OCI-LY1 (cell line): ENCODE measurements around the gene GRAMD1B.

Experiments
- H2AFZ ChIP-seq: fragments of 200-600 bp; sonication (generic), shearing (Covaris generic); 2 replicates; pipeline ENCODE4 v1.6.0; 2014; ENCODE audit warnings: antibody characterized with exemption, mild to moderate bottlenecking, low read length
- H3F3A ChIP-seq: fragments of 200-600 bp; sonication (generic), shearing (Covaris generic); 2 replicates; pipeline ENCODE4 v1.6.0; 2014; ENCODE audit warnings: mild to moderate bottlenecking, antibody characterized with exemption, low read length, moderate library complexity; ENCODE audit not compliant: insufficient read depth
- H3K27ac ChIP-seq: fragments of 200-600 bp; sonication (generic); 2 replicates; pipeline ENCODE4 v1.5.1; 2014; ENCODE audit warnings: low read length, mixed run types, mild to moderate bottlenecking, low read depth; ENCODE audit not compliant: poor library complexity, severe bottlenecking
- H3K27me3 ChIP-seq: fragments of 200-600 bp; sonication (generic); 2 replicates; pipeline ENCODE4 v1.6.0; 2014; ENCODE audit warnings: antibody characterized with exemption, mild to moderate bottlenecking, low read length, moderate library complexity; ENCODE audit not compliant: insufficient read depth
- H3K36me3 ChIP-seq: fragments of 200-600 bp; sonication (generic); 2 replicates; pipeline ENCODE4 v1.6.1; 2014; ENCODE audit warnings: mild to moderate bottlenecking, antibody characterized with exemption, low read length, moderate library complexity, mixed read lengths; ENCODE audit not compliant: insufficient read depth
- H3K4me1 ChIP-seq: fragments of 200-600 bp; sonication (generic); 2 replicates; pipeline ENCODE4 v1.5.1; 2014; ENCODE audit warnings: mild to moderate bottlenecking, low read length, moderate library complexity; ENCODE audit not compliant: insufficient read depth, severe bottlenecking
- H3K4me2 ChIP-seq: fragments of 200-600 bp; sonication (generic), shearing (Covaris generic); 2 replicates; pipeline ENCODE4 v1.6.1; 2014; ENCODE audit warnings: low read length
- H3K4me3 ChIP-seq: fragments of 200-600 bp; sonication (generic); 2 replicates; pipeline ENCODE4 v1.5.1; 2014; ENCODE audit warnings: low read length, low read depth, mild to moderate bottlenecking, mixed read lengths; ENCODE audit not compliant: poor library complexity, severe bottlenecking
- H3K79me2 ChIP-seq: fragments of 200-600 bp; shearing (Covaris generic); 2 replicates; pipeline ENCODE4 v1.6.1; 2016; ENCODE audit warnings: mixed run types, low read length, mixed read lengths; ENCODE audit not compliant: insufficient read depth
- H3K9ac ChIP-seq: fragments of 200-600 bp; sonication (generic), shearing (Covaris generic); 2 replicates; pipeline ENCODE4 v1.6.1; 2014; ENCODE audit warnings: mild to moderate bottlenecking, low read length, mixed read lengths
- H3K9me2 ChIP-seq: fragments of 200-600 bp; sonication (generic), shearing (Covaris generic); 2 replicates; pipeline ENCODE4 v1.6.1; 2014; ENCODE audit warnings: low read depth, mild to moderate bottlenecking, low read length, mixed read lengths
- H3K9me3 ChIP-seq: fragments of 200-600 bp; shearing (Covaris generic); 2 replicates; pipeline ENCODE4 v1.6.1; 2014; ENCODE audit warnings: low read length, mixed read lengths
- H4K20me1 ChIP-seq: fragments of 200-600 bp; sonication (generic), shearing (Covaris generic); 2 replicates; pipeline ENCODE4 v1.6.0; 2016; ENCODE audit warnings: mild to moderate bottlenecking, low read length; ENCODE audit not compliant: insufficient read depth
- CTCF ChIP-seq: fragments of 200-600 bp; sonication (generic), shearing (Covaris generic); IDR thresholded peaks from 2 replicates; pipeline ENCODE4 v1.5.1; 2017; ENCODE audit warnings: mild to moderate bottlenecking, antibody characterized with exemption, low read length, moderate library complexity, mixed read lengths
- EZH2 ChIP-seq: fragments of 200-600 bp; sonication (generic), shearing (Covaris generic); IDR thresholded peaks from 2 replicates; pipeline ENCODE4 v1.8.0; 2017; ENCODE audit warnings: borderline replicate concordance, mixed run types, mild to moderate bottlenecking, antibody characterized with exemption, low read length, moderate library complexity, mixed read lengths

Gene GRAMD1B

GRCh38 chr11:123561431-123561800, 131.3 kb downstream of the GRAMD1B start:
- Histone ChIP-seq H3K9ac (no peak overlapping the region), H3K9me3 (no peaks in the 10 kb centered on the region), H3K36me3 (no peaks in the 10 kb centered on the region), H3K9me2 (no peaks in the 10 kb centered on the region), H3F3A (no peaks in the 10 kb centered on the region), H3K4me3 (no peak overlapping the region), H4K20me1 (no peaks in the 10 kb centered on the region), H2AFZ (no peak overlapping the region), H3K27me3 (0 out of 2 replicates have a peak, but pooled peaks cover 3% of the 10 kb centered on the region), H3K27ac (no peak overlapping the region), H3K4me2 (no peak overlapping the region), H3K4me1 (no peaks in the 10 kb centered on the region), H3K79me2 (no peaks in the 10 kb centered on the region)
- TF ChIP-seq CTCF: no peak
- no peak for TF ChIP-seq EZH2

- H3K4me2 ChIP-seq: no peak overlapping the region
- no peaks in the 10 kb centered on the region for H3K79me2 ChIP-seq
Measured at GRCh38 chr11:123562158-123562557, 132.1 kb downstream of the GRAMD1B start.

GRCh38 chr11:123562829-123563228, 132.8 kb downstream of the GRAMD1B start:
- Histone ChIP-seq H3K27ac (no peak overlapping the region), H3K27me3 (0 out of 2 replicates have a peak, but pooled peaks cover 3% of the 10 kb centered on the region), H3K9me2 (no peaks in the 10 kb centered on the region), H3K4me1 (no peaks in the 10 kb centered on the region), H3K4me3 (no peak overlapping the region), H3K9ac (no peak overlapping the region), H3K4me2 (no peak overlapping the region), H3K79me2 (no peaks in the 10 kb centered on the region), H3K36me3 (no peaks in the 10 kb centered on the region), H2AFZ (no peak overlapping the region), H3K9me3 (no peaks in the 10 kb centered on the region), H3F3A (no peaks in the 10 kb centered on the region), H4K20me1 (no peaks in the 10 kb centered on the region)
- no peak for TF ChIP-seq EZH2
- no peak for TF ChIP-seq CTCF

More at GRCh38 chr11:123562158-123562557, 132.1 kb downstream of the GRAMD1B start:
- Histone ChIP-seq H3K9me2 (no peaks in the 10 kb centered on the region), H3K4me1 (no peaks in the 10 kb centered on the region), H4K20me1 (no peaks in the 10 kb centered on the region), H3K9me3 (no peaks in the 10 kb centered on the region), H3K9ac (no peak overlapping the region), H3K4me3 (no peak overlapping the region), H3K27ac (no peak overlapping the region), H3F3A (no peaks in the 10 kb centered on the region), H3K27me3 (0 out of 2 replicates have a peak, but pooled peaks cover 3% of the 10 kb centered on the region), H3K36me3 (no peaks in the 10 kb centered on the region), H2AFZ (no peak overlapping the region)
- TF ChIP-seq CTCF: no peak
- TF ChIP-seq EZH2: no peak
